GM21526 (cell line): ENCODE measurements around the gene METTL9.
A peak's percentile ranks its signal among the peaks of the same experiment; 100 is the strongest.
"Not testable (repeated sequence)": the region's sequence is repeated elsewhere in the genome, so short reads cannot be mapped to it uniquely, and the experiment has no call there.

Experiments used
- ATAC-seq: cut with Tn5 transposase; IDR thresholded peaks from one replicate; pipeline ENCODE4 v1.9.1; 2021; ENCODE audit warnings: moderate library complexity; ENCODE audit not compliant: unreplicated experiment, low FRiP score

METTL9 gene

GRCh38 chr16:21631951-21632575 lies 32.7 kb downstream of the METTL9 start:
- ATAC-seq, result not testable (repeated sequence)

GRCh38 chr16:21634216-21634615 lies 34.8 kb downstream of the METTL9 start:
- no peak for ATAC-seq

GRCh38 chr16:21635694-21636093 lies 36.3 kb downstream of the METTL9 start:
- not testable (repeated sequence) for ATAC-seq

GRCh38 chr16:21637032-21637968 lies 37.9 kb downstream of the METTL9 start:
- ATAC-seq, result no peak

- ATAC-seq, result no peak
Observed at GRCh38 chr16:21638573-21638975, 39.2 kb downstream of the METTL9 start.

- ATAC-seq, result no peak
Observed at GRCh38 chr16:21639493-21639892, 40.1 kb downstream of the METTL9 start.

GRCh38 chr16:21641916-21642315 lies 42.5 kb downstream of the METTL9 start:
- ATAC-seq, result no peak

- no peak for ATAC-seq
Observed at GRCh38 chr16:21642861-21643260, 43.5 kb downstream of the METTL9 start.

- ATAC-seq, result no peak
Observed at GRCh38 chr16:21643785-21644184, 44.4 kb downstream of the METTL9 start.

GRCh38 chr16:21644674-21645073 lies 45.3 kb downstream of the METTL9 start:
- no peak for ATAC-seq

- no peak for ATAC-seq
Observed at GRCh38 chr16:21645261-21645721, 45.9 kb downstream of the METTL9 start.

- ATAC-seq, result no peak
Observed at GRCh38 chr16:21646091-21646490, 46.7 kb downstream of the METTL9 start.

- peak; percentile 79 for ATAC-seq
Observed at GRCh38 chr16:21646721-21647561, 47.6 kb downstream of the METTL9 start.

- no peak for ATAC-seq
Observed at GRCh38 chr16:21647562-21648164, 48.3 kb downstream of the METTL9 start.

- not testable (repeated sequence) for ATAC-seq
Observed at GRCh38 chr16:21649826-21650406, 50.5 kb downstream of the METTL9 start.

- no peak for ATAC-seq
Observed at GRCh38 chr16:21650521-21650920, 51.1 kb downstream of the METTL9 start.

GRCh38 chr16:21651515-21651914 lies 52.1 kb downstream of the METTL9 start:
- ATAC-seq, result no peak

GRCh38 chr16:21652453-21652852 lies 53.1 kb downstream of the METTL9 start, which contains the start of gene IGSF6:
TSS of gene IGSF6 (minus strand) at chr16:21652608. CDS start at chr16:21652598, 10 bp downstream.
- no peak for ATAC-seq

GRCh38 chr16:21653571-21653970 lies 54.2 kb downstream of the METTL9 start:
- ATAC-seq, result no peak

- no peak for ATAC-seq
Observed at GRCh38 chr16:21654466-21654865, 55.1 kb downstream of the METTL9 start.
